ENCODE measurements around the gene MRPL12. TPM values are rescaled to one million over a fixed set of nuclear protein-coding genes. Genes with fewer than 3 reads are reported as not detected.

Gene MRPL12
- total and polyA plus RNA-seq, 2 of the 13 experiments (the other 11 are each of a cell fraction or from before 2014, with no cell fraction given) = 39.1 to 94.1 TPM

GRCh38 chr17:81667754-81668153, 35.4 kb upstream of the MRPL12 start (continued):
- TF ChIP-seq HNF1B (CRISPR knock-in tag; IDR thresholded peaks at IDR 0.05) = peak; percentile 45; the same call in 1 of the 2 replicates

- ChIA-PET CTCF (ENCODE audit: low intra/inter-chr PET ratio, low total read pairs) (no interaction called here), POLR2A (interaction anchor here (2.1 to 3.9 kb wide), 2 partner anchors 11 to 30 kb away, joined by 8 to 26 read pairs; partner anchors contain the start of genes ARL16, HGS and MRPL12)
- H3K27ac ChIP-seq (ENCODE audit: extremely low read length, insufficient read depth, low read length) = no peak overlapping the region
- BruUV-seq (replicated peaks) = no TSS peak
- H3K9ac ChIP-seq (ENCODE audit: insufficient read depth, low read depth, low read length) = no peak overlapping the region
- no peaks in the 10 kb centered on the region for H3K27me3 ChIP-seq (ENCODE audit: control insufficient read depth in 1 of 2, insufficient read depth in 2 of 2, low read length in 2 of 2)
- H3K4me3 ChIP-seq (replicated peaks in 1 of 3; ENCODE audit: insufficient read depth in 1 of 3, low read depth in 2 of 3, low read length in 3 of 3) = no peak overlapping the region
- TF ChIP-seq HNRNPLL (IDR thresholded peaks at IDR 0.05; ENCODE audit: low read depth, low read length, poor library complexity, severe bottlenecking) (peak; percentile 12), AGO2 (optimal IDR thresholded peaks at IDR 0.05; ENCODE audit: low read depth, low read length) (peak; percentile 82), RBFOX2 (IDR thresholded peaks at IDR 0.05; ENCODE audit: low read depth, low read length) (peak; percentile 72), HNRNPL (IDR thresholded peaks at IDR 0.05; ENCODE audit: low read depth, low read length) (0 out of 2 replicates have a peak, but pooled peaks have one; percentile 25), MTF1 (CRISPR knock-in tag; IDR thresholded peaks at IDR 0.05) (no peak)
- TF ChIP-seq, protein P1, sequence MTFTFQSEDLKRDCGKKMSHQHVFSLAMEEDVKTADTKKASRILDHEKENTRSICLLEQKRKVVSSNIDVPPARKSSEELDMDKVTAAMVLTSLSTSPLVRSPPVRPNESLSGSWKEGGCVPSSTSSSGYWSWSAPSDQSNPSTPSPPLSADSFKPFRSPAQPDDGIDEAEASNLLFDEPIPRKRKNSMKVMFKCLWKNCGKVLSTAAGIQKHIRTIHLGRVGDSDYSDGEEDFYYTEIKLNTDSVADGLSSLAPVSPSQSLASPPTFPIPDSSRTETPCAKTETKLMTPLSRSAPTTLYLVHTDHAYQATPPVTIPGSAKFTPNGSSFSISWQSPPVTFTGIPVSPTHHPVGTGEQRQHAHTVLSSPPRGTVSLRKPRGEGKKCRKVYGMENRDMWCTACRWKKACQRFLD (CRISPR knock-in tag; IDR thresholded peaks at IDR 0.05; ENCODE audit: borderline replicate concordance) = no peak
- no peak overlapping the region for H2AFZ ChIP-seq (ENCODE audit: low read length)
- peaks cover 33 to 55% of the 10 kb centered on the region in 2 experiments for H3K36me3 ChIP-seq (replicated peaks in 1 of 2; ENCODE audit: control insufficient read depth in 1 of 2, insufficient read depth in 2 of 2, low read length in 2 of 2)
- intact Hi-C loops (cut with micrococcal nuclease; ENCODE audit: unreplicated experiment) (no loop called here), in situ Hi-C loops (cut with HindIII; ENCODE audit: extremely low pct_ligation_motif_present, low pct_unique_long_range_greater_than_20kb) (no loop called here)
- no peak overlapping the region for H3K4me2 ChIP-seq (ENCODE audit: low read depth, low read length)
- H3K4me1 ChIP-seq (ENCODE audit: insufficient read depth, low read length) = peaks cover 18% of the 10 kb centered on the region
- H4K20me1 ChIP-seq (ENCODE audit: insufficient read depth, low read length) = no peaks in the 10 kb centered on the region
- no peak for DNase-seq (ENCODE audit: low spot score)
- 93% methylated on average over 15 of the region's 18 CpGs for WGBS (ENCODE audit: low lambda C conversion rate)
- no peak for ATAC-seq
- no peak for FAIRE-seq
- H3K79me2 ChIP-seq (ENCODE audit: insufficient read depth, low read length) = peaks cover 13% of the 10 kb centered on the region
- H3K9me3 ChIP-seq (ENCODE audit: low read length) = no peaks in the 10 kb centered on the region
Measured at GRCh38 chr17:81672504-81672903, 30.7 kb upstream of the MRPL12 start.

Measured in HepG2 (cell line).